Thymus (tissue), 11 donors: ENCODE measurements around the gene HOXC9. TPM values are rescaled to one million over a fixed set of nuclear protein-coding genes. Genes with fewer than 3 reads are reported as not detected.

Experiments
- DNase-seq, 9 donors: peaks; one replicate each; pipeline ENCODE4 v3.0.0-alpha.2; 2013; ENCODE audit warnings: low spot score in 9 of 9, low read depth in 6 of 9, missing footprints in 1 of 9
- H3K27ac ChIP-seq, 2 donors: one replicate each; pipeline ENCODE4 v1.5.1; 2013; ENCODE audit warnings: control low read depth in 1 of 2, low read depth in 1 of 2, low read length in 1 of 2, mild to moderate bottlenecking in 1 of 2, moderate library complexity in 1 of 2
- H3K27me3 ChIP-seq, 2 donors: one replicate each; pipeline ENCODE4 v1.5.1; 2013; ENCODE audit warnings: low read length in 1 of 2; ENCODE audit not compliant: control insufficient read depth in 2 of 2, insufficient read depth in 1 of 2
- H3K36me3 ChIP-seq, 2 donors: one replicate each; pipeline ENCODE4 v1.5.1; 2013; ENCODE audit warnings: low read length in 1 of 2, mild to moderate bottlenecking in 1 of 2, moderate library complexity in 1 of 2; ENCODE audit not compliant: control insufficient read depth in 2 of 2, insufficient read depth in 2 of 2
- H3K4me1 ChIP-seq, 2 donors: one replicate each; pipeline ENCODE4 v1.5.1; 2013; ENCODE audit warnings: low read length in 2 of 2; ENCODE audit not compliant: control insufficient read depth in 2 of 2, insufficient read depth in 2 of 2
- H3K4me3 ChIP-seq, 2 donors: one replicate each; pipeline ENCODE4 v1.5.1; 2013; ENCODE audit warnings: low read length in 2 of 2, control low read depth in 1 of 2, mild to moderate bottlenecking in 1 of 2
- H3K9me3 ChIP-seq, 2 donors: one replicate each; pipeline ENCODE4 v1.5.1; 2013; ENCODE audit warnings: low read length in 1 of 2, mild to moderate bottlenecking in 1 of 2; ENCODE audit not compliant: control insufficient read depth in 2 of 2, insufficient read depth in 1 of 2
- whole genome bisulfite sequencing: extraction: QIAGEN DNeasy Blood & Tissue Kit; methylation state at CpG from one replicate; pipeline ENCODE4 v1.1.7; 2013; 5-methylcytosine and 5-hydroxymethylcytosine counted together
- polyA plus RNA-seq: library from polyadenylated mRNA; stranded (reverse); fragments of 200-250 nt; gene quantifications from one replicate; pipeline ENCODE4 v1.2.3, GENCODE V29; 2013
- total RNA-seq: library from RNA; stranded (reverse); fragments of 120-200 nt; gene quantifications from one replicate; pipeline ENCODE4 v1.2.4, GENCODE V29; 2013
- donor health status: healthy.

Gene HOXC9
- total and polyA plus RNA-seq, 2 donors: 0.09 to 0.43 TPM

- no peak for DNase-seq
- H3K4me1 ChIP-seq: peaks cover 3 to 6% of the 10 kb centered on the region in 2 donors
- WGBS: 22% methylated on average over 20 of the region's 20 CpGs
Observed at GRCh38 chr12:54004063-54004840, 4.3 kb downstream of the HOXC9 start.

GRCh38 chr12:54004841-54005530 lies 5.0 kb downstream of the HOXC9 start:
- Histone ChIP-seq H3K36me3 (no peaks in the 10 kb centered on the region), H3K27me3 (peaks cover 88 to 100% of the 10 kb centered on the region in 2 donors), H3K27ac (no peak overlapping the region), H3K4me3 (no peak overlapping the region), H3K4me1 (peaks cover 3 to 6% of the 10 kb centered on the region in 2 donors), H3K9me3 (peaks cover 0 to 2% of the 10 kb centered on the region in 2 donors)
- no peak for DNase-seq
- 7% methylated on average over 31 of the region's 31 CpGs for WGBS

More at GRCh38 chr12:54004063-54004840, 4.3 kb downstream of the HOXC9 start:
- Histone ChIP-seq H3K4me3 (no peak overlapping the region), H3K36me3 (no peaks in the 10 kb centered on the region), H3K27me3 (peaks cover 84 to 100% of the 10 kb centered on the region in 2 donors), H3K9me3 (peaks cover 0 to 2% of the 10 kb centered on the region in 2 donors), H3K27ac (no peak overlapping the region)

- H3K27ac ChIP-seq: no peak overlapping the region
- no peaks in the 10 kb centered on the region for H3K36me3 ChIP-seq
- WGBS: 6% methylated on average over 26 of the region's 26 CpGs
- DNase-seq: no peak
- peaks cover 0 to 5% of the 10 kb centered on the region in 2 donors for H3K9me3 ChIP-seq
- no peak overlapping the region for H3K4me3 ChIP-seq
- H3K27me3 ChIP-seq: peaks cover 88 to 100% of the 10 kb centered on the region in 2 donors
- H3K4me1 ChIP-seq: peaks cover 3 to 6% of the 10 kb centered on the region in 2 donors
Observed at GRCh38 chr12:54005531-54005852, 5.5 kb downstream of the HOXC9 start.

DNA sequence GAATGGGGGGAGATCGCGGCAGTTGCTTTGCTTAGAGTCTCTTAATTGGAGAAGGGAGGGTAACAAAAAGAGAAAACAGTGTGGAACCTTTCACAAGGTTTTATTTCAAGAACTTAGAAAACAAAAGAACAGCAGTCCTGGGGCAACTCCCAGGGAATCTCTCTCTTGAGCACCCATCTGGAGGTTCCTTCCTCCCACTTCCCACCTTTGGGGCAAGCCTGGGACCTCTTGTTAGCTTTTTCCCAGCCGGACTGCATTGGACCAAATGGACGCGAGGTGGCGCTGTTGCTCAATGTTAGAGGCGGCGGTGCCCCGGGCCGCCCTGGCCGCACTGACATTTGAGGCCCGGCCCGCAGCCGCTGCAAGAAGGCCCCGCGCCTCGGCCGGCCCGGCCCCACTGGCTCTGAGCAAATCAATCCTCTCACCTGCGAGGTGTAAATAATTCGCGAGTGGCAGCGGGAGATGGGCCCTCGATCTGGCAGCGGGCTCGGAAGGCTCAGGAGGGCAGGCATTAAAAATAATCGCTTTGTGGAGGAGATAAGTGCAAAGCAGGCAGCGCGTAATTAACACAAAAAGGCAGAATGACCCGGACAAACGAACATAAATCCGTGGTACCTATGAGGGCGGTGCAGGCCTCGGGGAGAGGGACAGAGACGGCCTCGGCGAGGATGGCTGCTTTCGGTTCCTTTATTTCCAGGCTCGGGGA lies 6.0 kb downstream of the HOXC9 start:
- 2% methylated on average over 39 of the region's 39 CpGs for WGBS
- H3K27me3 ChIP-seq: peaks cover 87 to 100% of the 10 kb centered on the region in 2 donors
- peaks cover 0 to 6% of the 10 kb centered on the region in 2 donors for H3K9me3 ChIP-seq
- DNase-seq: peak; percentile 46 to 85 (median 65)
- H3K36me3 ChIP-seq: no peaks in the 10 kb centered on the region
- H3K27ac ChIP-seq: no peak overlapping the region
- H3K4me1 ChIP-seq: peaks cover 3 to 6% of the 10 kb centered on the region in 2 donors
- peak overlapping the region in 1 of 2 donors; percentile 40 for H3K4me3 ChIP-seq

GRCh38 chr12:54006559-54007220 lies 6.7 kb downstream of the HOXC9 start:
- no peak for DNase-seq
- Histone ChIP-seq H3K9me3 (peaks cover 0 to 6% of the 10 kb centered on the region in 2 donors), H3K4me3 (peak overlapping the region in 1 of 2 donors; percentile 40), H3K27ac (no peak overlapping the region), H3K27me3 (peaks cover 85 to 100% of the 10 kb centered on the region in 2 donors), H3K36me3 (no peaks in the 10 kb centered on the region), H3K4me1 (peaks cover 3 to 6% of the 10 kb centered on the region in 2 donors)
- WGBS: 10% methylated on average over 22 of the region's 22 CpGs

DNA sequence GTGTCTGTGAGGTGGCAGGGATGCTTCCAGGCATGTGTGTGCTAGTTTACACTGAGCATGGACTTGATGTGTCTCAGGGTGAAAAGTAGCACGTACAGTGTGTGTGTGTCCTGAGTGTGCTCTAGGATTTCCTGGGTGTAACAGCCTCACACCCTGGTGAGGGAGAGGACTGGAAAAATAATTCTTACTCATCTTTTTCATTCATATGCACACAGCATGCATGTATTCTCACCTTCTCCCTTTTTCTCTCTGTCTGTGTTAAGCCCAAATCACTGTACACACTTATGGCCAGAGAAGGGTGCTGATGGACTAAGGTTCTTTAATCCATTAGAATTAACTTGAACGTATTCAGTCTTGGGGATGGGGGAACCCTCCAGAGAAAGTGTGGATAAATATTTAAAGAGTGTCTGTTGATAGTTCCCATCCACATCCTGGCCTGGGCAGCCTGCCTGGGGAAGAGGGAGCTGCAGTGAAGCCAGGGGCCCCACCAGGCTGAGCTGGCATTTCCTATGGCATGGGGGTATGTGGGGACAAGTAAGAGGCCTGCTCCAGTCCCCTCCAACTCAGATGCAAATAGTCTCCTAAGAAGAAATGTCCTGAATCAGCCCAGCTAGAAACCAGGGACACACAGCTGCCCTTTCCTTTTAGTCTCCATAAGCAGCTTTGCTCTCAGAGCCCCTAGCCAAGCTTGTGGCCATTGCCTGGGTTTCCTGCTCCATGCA lies 7.7 kb downstream of the HOXC9 start:
- DNase-seq: no peak
- Histone ChIP-seq H3K4me1 (peaks cover 3 to 6% of the 10 kb centered on the region in 2 donors), H3K27ac (no peak overlapping the region), H3K27me3 (peaks cover 85 to 100% of the 10 kb centered on the region in 2 donors), H3K9me3 (peaks cover 0 to 4% of the 10 kb centered on the region in 2 donors), H3K36me3 (no peaks in the 10 kb centered on the region), H3K4me3 (no peak overlapping the region)
- WGBS: 41% methylated on average over 2 of the region's 2 CpGs

GRCh38 chr12:54008260-54008552 lies 8.2 kb downstream of the HOXC9 start:
- no peak for DNase-seq
- peaks cover 0 to 4% of the 10 kb centered on the region in 2 donors for H3K9me3 ChIP-seq
- peaks cover 3 to 6% of the 10 kb centered on the region in 2 donors for H3K4me1 ChIP-seq
- peaks cover 85 to 100% of the 10 kb centered on the region in 2 donors for H3K27me3 ChIP-seq
- 22% methylated on average over 2 of the region's 2 CpGs for WGBS
- H3K27ac ChIP-seq: no peak overlapping the region
- H3K4me3 ChIP-seq: no peak overlapping the region
- no peaks in the 10 kb centered on the region for H3K36me3 ChIP-seq

DNA sequence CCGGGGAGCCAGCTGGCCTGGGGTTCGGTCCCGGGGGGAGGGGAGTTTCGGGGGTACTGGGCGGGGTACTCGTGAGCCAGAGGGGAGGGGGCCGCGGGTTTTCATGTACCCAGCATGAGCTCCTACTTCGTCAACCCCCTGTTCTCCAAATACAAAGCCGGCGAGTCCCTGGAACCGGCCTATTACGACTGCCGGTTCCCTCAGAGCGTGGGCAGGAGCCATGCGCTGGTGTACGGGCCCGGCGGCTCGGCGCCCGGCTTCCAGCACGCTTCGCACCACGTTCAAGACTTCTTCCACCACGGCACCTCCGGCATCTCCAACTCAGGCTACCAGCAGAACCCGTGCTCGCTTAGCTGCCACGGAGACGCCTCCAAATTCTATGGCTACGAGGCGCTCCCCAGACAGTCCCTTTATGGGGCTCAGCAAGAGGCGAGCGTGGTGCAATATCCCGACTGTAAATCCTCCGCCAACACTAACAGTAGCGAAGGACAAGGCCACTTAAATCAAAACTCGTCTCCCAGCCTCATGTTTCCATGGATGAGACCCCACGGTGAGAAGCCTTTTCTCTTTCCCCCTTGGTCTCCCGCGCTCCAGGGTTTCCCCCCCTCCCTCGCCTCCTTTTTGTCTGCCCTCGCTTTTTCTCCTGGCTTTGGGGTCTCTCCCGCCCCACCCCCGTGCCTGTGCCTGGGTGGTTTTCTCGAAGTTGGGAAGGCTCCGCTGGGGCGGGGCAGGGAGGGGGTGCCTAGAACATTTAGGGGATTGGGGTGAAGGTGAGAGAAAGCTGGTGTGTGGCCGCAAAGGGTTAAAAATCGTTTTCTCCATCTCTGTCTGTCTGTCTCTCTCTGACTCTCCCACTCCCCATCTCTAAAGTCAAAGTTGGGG lies 9.5 kb downstream of the HOXC9 start:
- 4% methylated on average over 51 of the region's 51 CpGs for WGBS
- DNase-seq: no peak
- Histone ChIP-seq H3K27ac (no peak overlapping the region), H3K36me3 (no peaks in the 10 kb centered on the region), H3K4me1 (peaks cover 3 to 6% of the 10 kb centered on the region in 2 donors), H3K4me3 (peak overlapping the region in 1 of 2 donors; percentile 19), H3K27me3 (peaks cover 82 to 100% of the 10 kb centered on the region in 2 donors), H3K9me3 (peaks cover 0 to 4% of the 10 kb centered on the region in 2 donors)
